Measurements from ENCODE around the gene ARHGEF33. TPM values are rescaled to one million over a fixed set of nuclear protein-coding genes. Genes with fewer than 3 reads are reported as not detected.

Gene ARHGEF33
- total and polyA plus RNA-seq, 2 of the 8 experiments (the other 6 are each of a cell fraction or from before 2014, with no cell fraction given), result 0.09 to 0.95 TPM

- peak; percentile 43 to 80 for DNase-seq (ENCODE audit: low read depth in 1 of 2, low spot score in 2 of 2)
- H3K14ac ChIP-seq (ENCODE audit: insufficient read length), result no peak overlapping the region
- peaks cover 0 to 2% (median 1%) of the 10 kb centered on the region in 4 experiments; a peak in 2 of 7 replicates for H3K4me1 ChIP-seq (replicated peaks in 1 of 4; ENCODE audit: control insufficient read depth in 3 of 4, insufficient read depth in 4 of 4, low read length in 3 of 4)
- FAIRE-seq, result peak; percentile 89
- no peak overlapping the region for H3K56ac ChIP-seq (replicated peaks; ENCODE audit: insufficient read length, low read depth, low read length)
- no peak overlapping the region for H3K27ac ChIP-seq (ENCODE audit: low read depth, low read length)
- no peak overlapping the region for H2AK5ac ChIP-seq (ENCODE audit: low read depth, low read length)
- H2BK120ac ChIP-seq (replicated peaks; ENCODE audit: low read depth, low read length), result no peak overlapping the region
- 62% methylated on average over 11 of the region's 11 CpGs; no CpG with 5 or more reads in 1 of the 2 experiments for WGBS, 2 experiments (ENCODE audit: extremely low coverage in 1 of 2, insufficient coverage in 1 of 2, insufficient read length in 1 of 2, insufficient replicate concordance in 2 of 2, low coverage in 1 of 2, low lambda C conversion rate in 2 of 2, missing lambda C conversion rate in 1 of 2)
- ChIA-PET POLR2A (ENCODE audit: partially characterized antibody) (interaction anchor here (0.7 to 1.5 kb wide), 6 partner anchors 9 to 282 kb away, joined by 3 to 4 read pairs (median 3); no protein-coding TSS in a partner anchor), CTCF (ENCODE audit: partially characterized antibody) (interaction anchor here (0.6 to 6.2 kb wide), 47 partner anchors 9 to 782 kb away, joined by 3 to 64 read pairs (median 4); partner anchors contain the start of genes DHX57 and MORN2)
- H2AFZ ChIP-seq (ENCODE audit: low read length), result no peak overlapping the region
- H2BK12ac ChIP-seq (ENCODE audit: low read depth, low read length), result no peak overlapping the region
- H2BK20ac ChIP-seq (ENCODE audit: low read length), result no peak overlapping the region
- no peak overlapping the region for H2BK15ac ChIP-seq (ENCODE audit: low read length)
- H4K20me1 ChIP-seq (replicated peaks in 1 of 2; ENCODE audit: control insufficient read depth in 1 of 2, insufficient read depth in 2 of 2, low read length in 2 of 2), result no peaks in the 10 kb centered on the region
- H4K8ac ChIP-seq (ENCODE audit: extremely low read depth, insufficient read depth, low read length), result no peak overlapping the region; the same call in 1 of the 2 replicates
- no peaks in the 10 kb centered on the region for H3K9me3 ChIP-seq (ENCODE audit: insufficient read depth in 2 of 2, low read depth in 1 of 2, low read length in 1 of 2)
- no peak overlapping the region for H4K91ac ChIP-seq (replicated peaks; ENCODE audit: insufficient read length, low read length)
- H3K79me1 ChIP-seq (ENCODE audit: low read depth, low read length), result no peaks in the 10 kb centered on the region
- H3K23me2 ChIP-seq (ENCODE audit: low read depth, low read length), result no peaks in the 10 kb centered on the region; the same call in 1 of the 2 replicates
- no peak overlapping the region for H3K18ac ChIP-seq (ENCODE audit: extremely low read depth, low read length)
- H3K4me3 ChIP-seq (ENCODE audit: extremely low read depth in 1 of 4, insufficient read depth in 2 of 4, low read depth in 3 of 4, low read length in 4 of 4), result no peak overlapping the region
- H3K4ac ChIP-seq (replicated peaks; ENCODE audit: insufficient read length, low read depth, low read length), result no peak overlapping the region
- H2BK5ac ChIP-seq (ENCODE audit: low read depth, low read length), result no peak overlapping the region
- no peaks in the 10 kb centered on the region for H3K36me3 ChIP-seq (ENCODE audit: control insufficient read depth in 2 of 4, insufficient read depth in 4 of 4, low read length in 3 of 4)
- no peak overlapping the region for H3K4me2 ChIP-seq (ENCODE audit: insufficient read depth in 1 of 2, low read depth in 2 of 2, low read length in 2 of 2)
- no peaks in the 10 kb centered on the region for H3K27me3 ChIP-seq (replicated peaks in 1 of 4; ENCODE audit: control insufficient read depth in 3 of 4, extremely low read depth in 1 of 4, insufficient read depth in 3 of 4, low read length in 3 of 4)
- no peak overlapping the region for H3K9ac ChIP-seq (replicated peaks in 1 of 4; ENCODE audit: extremely low read depth in 1 of 4, low read depth in 3 of 4, low read length in 3 of 4)
- H3K23ac ChIP-seq (ENCODE audit: insufficient read length), result no peak overlapping the region
- no peak overlapping the region for H4K5ac ChIP-seq (ENCODE audit: insufficient read length, low read depth, low read length)
- H3K79me2 ChIP-seq (ENCODE audit: control insufficient read depth in 1 of 2, insufficient read depth in 2 of 2, low read length in 2 of 2), result no peaks in the 10 kb centered on the region
- TF ChIP-seq CBX5 (IDR thresholded peaks at IDR 0.05; ENCODE audit: low read depth, low read length), result no peak
- TF ChIP-seq TCF12 (IDR thresholded peaks at IDR 0.05; ENCODE audit: low read depth, low read length), result no peak
- no peak for TF ChIP-seq TEAD4 (IDR thresholded peaks at IDR 0.05; ENCODE audit: low read depth, low read length)
- TF ChIP-seq BRCA1 (IDR thresholded peaks at IDR 0.05; ENCODE audit: low read depth, low read length), result no peak
- TF ChIP-seq POLR2A (IDR thresholded peaks at IDR 0.05; ENCODE audit: control extremely low read depth in 1 of 2, low read depth in 2 of 2, low read length in 2 of 2), result no peak
- TF ChIP-seq SRF (IDR thresholded peaks at IDR 0.05; ENCODE audit: low read depth, low read length), result no peak
- TF ChIP-seq MAFK (IDR thresholded peaks at IDR 0.05; ENCODE audit: low read depth, low read length), result no peak
- TF ChIP-seq YY1 (IDR thresholded peaks at IDR 0.05; ENCODE audit: low read depth, low read length), result 0 out of 2 replicates have a peak, but pooled peaks have one; percentile 18
- no peak for TF ChIP-seq ATF2 (IDR thresholded peaks at IDR 0.05; ENCODE audit: low read length)
- TF ChIP-seq TAF7 (optimal IDR thresholded peaks at IDR 0.05; ENCODE audit: borderline replicate concordance, low read depth, low read length), result no peak
Measured at GRCh38 chr2:38947241-38948239, 57.9 kb downstream of the ARHGEF33 start.
